ENCODE measurements around the gene C3orf33. TPM values are rescaled to one million over a fixed set of nuclear protein-coding genes. Genes with fewer than 3 reads are reported as not detected.

The C3orf33 gene, protein sequence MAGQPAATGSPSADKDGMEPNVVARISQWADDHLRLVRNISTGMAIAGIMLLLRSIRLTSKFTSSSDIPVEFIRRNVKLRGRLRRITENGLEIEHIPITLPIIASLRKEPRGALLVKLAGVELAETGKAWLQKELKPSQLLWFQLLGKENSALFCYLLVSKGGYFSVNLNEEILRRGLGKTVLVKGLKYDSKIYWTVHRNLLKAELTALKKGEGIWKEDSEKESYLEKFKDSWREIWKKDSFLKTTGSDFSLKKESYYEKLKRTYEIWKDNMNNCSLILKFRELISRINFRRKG
- total RNA-seq (2011; cell fraction: chromatin; rRNA removed; ENCODE audit: low replicate concordance): 3.2 and 7.6 TPM in 2 replicates
- total RNA-seq (2011; cell fraction: nucleolus; rRNA removed): 4.2 and 4.9 TPM in 2 replicates
- total RNA-seq (2011; cell fraction: nucleoplasm; rRNA removed): 7.1 and 10.1 TPM in 2 replicates
- total RNA-seq (2014; rRNA removed) (5.7 TPM in 2 replicates), total RNA-seq (2014; rRNA removed; fragmentation: Illumina TruSeq; extraction: Trizol) (10.2 and 12.0 TPM in 2 replicates), total RNA-seq (2015; rRNA removed; fragmentation: Illumina TruSeq; extraction: Trizol) (4.9 and 5.7 TPM in 2 replicates), total RNA-seq (2021) (5.0 and 5.3 TPM in 2 replicates), polyA plus RNA-seq (2011; rRNA removed) (6.2 and 6.8 TPM in 2 replicates), polyA plus RNA-seq (2014; fragmentation: Illumina TruSeq; extraction: Trizol) (6.6 TPM in 2 replicates), polyA plus RNA-seq (2014; fragmentation: Nextera tagmentation; extraction: Ambion mirVana) (1 to 10 TPM; 4.1 to 6.0 TPM), polyA plus RNA-seq (2014; rRNA removed) (6.3 and 7.0 TPM in 2 replicates), polyA minus RNA-seq (2011; rRNA and poly(A)+ RNA removed) (3.1 and 3.7 TPM in 2 replicates), Bru-seq, nascent RNA (percentile 59 among the genes with signal in this experiment), BruChase-seq, experiment 1, labeled RNA remaining after a 2-hour chase (percentile 80 among the genes with signal in this experiment), BruChase-seq, experiment 2, labeled RNA remaining after a 6-hour chase (percentile 85 among the genes with signal in this experiment)
- polyA plus RNA-seq (2011; cell fraction: cytosol; rRNA removed): 4.9 and 8.8 TPM in 2 replicates
- polyA plus RNA-seq (2011; cell fraction: nucleus; rRNA removed): 2.5 and 3.0 TPM in 2 replicates
- polyA plus RNA-seq (2012): 4.1 and 7.2 TPM in 2 replicates
- polyA minus RNA-seq (2011; cell fraction: cytosol; rRNA and poly(A)+ RNA removed): 2.5 and 4.0 TPM in 2 replicates
- 1.1 and 1.9 TPM in 2 replicates for polyA minus RNA-seq (2011; cell fraction: nucleus; rRNA and poly(A)+ RNA removed)
- long read RNA-seq, experiment 1, transcript C3orf33-201 (5 exons, 1,884 nt): major isoform, 23 of 34 reads
- long read RNA-seq, experiment 1, partial matches to known transcripts: 0 of 34 reads
- long read RNA-seq, experiment 1, other reads (novel, unspliced or antisense): 7 of 34 reads
- long read RNA-seq, experiment 2, transcript C3orf33-201 (5 exons, 1,884 nt): major isoform, 6 of 12 reads
- long read RNA-seq, experiment 2, partial matches to known transcripts: 0 of 12 reads
- long read RNA-seq, experiment 2, other reads (novel, unspliced or antisense): 6 of 12 reads
- long read RNA-seq, experiment 3, transcript C3orf33-201 (5 exons, 1,884 nt): major isoform, 7 of 9 reads
- long read RNA-seq, experiment 3, partial matches to known transcripts: 0 of 9 reads
- long read RNA-seq, experiment 3, other reads (novel, unspliced or antisense): 2 of 9 reads

DNA sequence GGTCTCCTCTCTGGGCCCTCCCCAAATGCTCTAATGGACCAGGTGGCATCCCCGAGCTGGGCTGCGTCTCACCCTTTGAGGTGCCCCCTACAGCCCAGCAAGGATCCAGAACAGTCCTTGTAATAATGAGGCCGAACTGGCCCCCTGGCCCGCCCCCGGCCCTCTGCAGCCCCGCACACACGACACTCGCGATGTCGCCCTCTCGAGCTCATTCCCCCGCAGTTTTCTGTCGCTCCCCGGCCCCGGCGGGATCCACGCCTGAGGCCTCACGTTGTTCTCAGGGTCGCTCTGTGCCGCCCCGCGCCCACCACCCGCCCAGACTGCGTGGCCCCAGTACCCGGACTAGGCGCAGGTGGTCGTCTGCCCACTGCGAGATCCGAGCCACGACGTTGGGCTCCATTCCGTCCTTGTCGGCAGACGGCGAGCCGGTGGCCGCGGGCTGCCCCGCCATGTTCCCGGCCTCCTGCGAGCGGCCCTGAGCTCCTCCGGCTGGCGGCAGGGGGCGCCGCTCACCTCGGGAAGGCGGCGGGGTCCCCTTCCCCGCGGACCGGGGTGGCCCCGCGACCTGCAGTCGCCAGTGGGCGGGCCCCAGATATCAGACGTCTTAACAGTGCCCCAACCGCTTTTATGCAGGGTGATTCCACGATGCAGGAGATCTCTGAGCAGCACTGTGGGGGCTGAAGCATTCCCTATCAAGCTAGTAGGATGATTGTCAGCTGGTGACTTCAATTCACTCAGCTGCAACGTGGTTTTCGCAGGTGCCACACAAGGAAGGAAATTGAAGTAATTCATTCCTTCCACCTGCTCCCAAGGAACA is at the start of gene C3orf33:
Gene C3orf33 (minus strand): TSS at position 477 of the 817 bp plus-strand sequence. CDS start 26 bp downstream, at position 451.
- peak; percentile 89 to 91 (median 90) for DNase-seq (ENCODE audit: extremely low read depth in 1 of 4, low spot score in 3 of 4)
- H3K9ac ChIP-seq (ENCODE audit: insufficient read depth in 1 of 2, low read depth in 2 of 2, low read length in 2 of 2): peak within 1 kb of the TSS; percentile 87 to 95
- H3K9me3 ChIP-seq (replicated peaks; ENCODE audit: control insufficient read depth, insufficient read depth, low read depth, low read length): no peaks in the 10 kb centered on the region
- in situ Hi-C loops (cut with MboI): no loop called here
- WGBS (ENCODE audit: insufficient coverage, low coverage, missing lambda C conversion rate): 2% methylated on average over 52 of the region's 61 CpGs
- ChIA-PET CTCF (ENCODE audit: low intra/inter-chr PET ratio) (interaction anchor here (0.6 to 1.5 kb wide), 4 partner anchors 54 to 1331 kb away, joined by 3 to 6 read pairs (median 6); partner anchors contain the start of gene GMPS), POLR2A (interaction anchor here (0.5 to 3.2 kb wide), 29 partner anchors 9 to 687 kb away, joined by 3 to 13 read pairs (median 4); partner anchors contain the start of genes GMPS and SLC33A1)
- no peaks in the 10 kb centered on the region for H3K27me3 ChIP-seq (ENCODE audit: control insufficient read depth in 2 of 2, insufficient read depth in 2 of 2, low read length in 2 of 2)
- peaks cover 3 to 16% of the 10 kb centered on the region in 2 experiments; a peak in 4 of 5 replicates for H3K4me1 ChIP-seq (replicated peaks in 1 of 2; ENCODE audit: control insufficient read depth in 2 of 2, insufficient read depth in 2 of 2, low read length in 2 of 2)
- H3K27ac ChIP-seq (ENCODE audit: extremely low read depth, low read depth, low read length): peak within 1 kb of the TSS; percentile 86
- H2AFZ ChIP-seq (ENCODE audit: low read depth, low read length): peak within 1 kb of the TSS; percentile 94
- H3K36me3 ChIP-seq (ENCODE audit: control insufficient read depth, insufficient read depth, low read length): peaks cover 14% of the 10 kb centered on the region; the same call in 1 of the 3 replicates
- H3K79me2 ChIP-seq (ENCODE audit: control insufficient read depth, insufficient read depth, low read length): peaks cover 5% of the 10 kb centered on the region; the same call in 1 of the 3 replicates
- peak within 1 kb of the TSS; percentile 71 for H3K4me3 ChIP-seq
- no peaks in the 10 kb centered on the region for H4K20me1 ChIP-seq (replicated peaks; ENCODE audit: control insufficient read depth, insufficient read depth, low read length)
- peak; percentile 75 for FAIRE-seq
- ATAC-seq: peak; percentile 96
- intact Hi-C loops (cut with micrococcal nuclease): loop anchor here (1.0 to 2.0 kb wide), 6 partner anchors 23 to 179 kb away; partner anchors contain the start of genes GMPS and SLC33A1
- H3K9me1 ChIP-seq (ENCODE audit: control insufficient read depth, insufficient read depth, low read length): no peaks in the 10 kb centered on the region
- BruUV-seq (replicated peaks): no TSS peak
- peak within 1 kb of the TSS; percentile 88 for H3K4me2 ChIP-seq (ENCODE audit: insufficient read depth, low read length)
- TF ChIP-seq, protein P1, sequence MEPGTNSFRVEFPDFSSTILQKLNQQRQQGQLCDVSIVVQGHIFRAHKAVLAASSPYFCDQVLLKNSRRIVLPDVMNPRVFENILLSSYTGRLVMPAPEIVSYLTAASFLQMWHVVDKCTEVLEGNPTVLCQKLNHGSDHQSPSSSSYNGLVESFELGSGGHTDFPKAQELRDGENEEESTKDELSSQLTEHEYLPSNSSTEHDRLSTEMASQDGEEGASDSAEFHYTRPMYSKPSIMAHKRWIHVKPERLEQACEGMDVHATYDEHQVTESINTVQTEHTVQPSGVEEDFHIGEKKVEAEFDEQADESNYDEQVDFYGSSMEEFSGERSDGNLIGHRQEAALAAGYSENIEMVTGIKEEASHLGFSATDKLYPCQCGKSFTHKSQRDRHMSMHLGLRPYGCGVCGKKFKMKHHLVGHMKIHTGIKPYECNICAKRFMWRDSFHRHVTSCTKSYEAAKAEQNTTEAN (CRISPR knock-in tag; IDR thresholded peaks at IDR 0.05): no peak
- TF ChIP-seq TBL1XR1 (IDR thresholded peaks at IDR 0.05; ENCODE audit: low read length in 2 of 2) (0 out of 4 replicates have a peak, but pooled peaks of 1 of the 2 experiments have one; percentile 32), CEBPG (CRISPR knock-in tag; IDR thresholded peaks at IDR 0.05) (no peak), CEBPG (tag; conservative IDR thresholded peaks at IDR 0.05 in 1 of 2, IDR thresholded peaks at IDR 0.05 in 1 of 2) (no peak), SIN3B (IDR thresholded peaks at IDR 0.05; ENCODE audit: low read depth) (peak; percentile 78), ZNF143 (CRISPR knock-in tag; IDR thresholded peaks at IDR 0.05) (no peak), MYNN (IDR thresholded peaks at IDR 0.05) (no peak), MYNN (CRISPR knock-in tag; IDR thresholded peaks at IDR 0.05) (no peak), SMARCC2 (IDR thresholded peaks at IDR 0.05; ENCODE audit: low read depth) (no peak), WHSC1 (IDR thresholded peaks at IDR 0.05; ENCODE audit: low read length) (no peak), ZNF77 (CRISPR knock-in tag; IDR thresholded peaks at IDR 0.05) (no peak), SIX5 (IDR thresholded peaks at IDR 0.05; ENCODE audit: borderline replicate concordance in 1 of 2, insufficient read depth in 1 of 2, low read depth in 1 of 2, low read length in 2 of 2) (no peak), MTA2 (IDR thresholded peaks at IDR 0.05; ENCODE audit: low read depth) (no peak)
